Measurements from ENCODE around the gene PCTP.

Gene PCTP

DNA sequence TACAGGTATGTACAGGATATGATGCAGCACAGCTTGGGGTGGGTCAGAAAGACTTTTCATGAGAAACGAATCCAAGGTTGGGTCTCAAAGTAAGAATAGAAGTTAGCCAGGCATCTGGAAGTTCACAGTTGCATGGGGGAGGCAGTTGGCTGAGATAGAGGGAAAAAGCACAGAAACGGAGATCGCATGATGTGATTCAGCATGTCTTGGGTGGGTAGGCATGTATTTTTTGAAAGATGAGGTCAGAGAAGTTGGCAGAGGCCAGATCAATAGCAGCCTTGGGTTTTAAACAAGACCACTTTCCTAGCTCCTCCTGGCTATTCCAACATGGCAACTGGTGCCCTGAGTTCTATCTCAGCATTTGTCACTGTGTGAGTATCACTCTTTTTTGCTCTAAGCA, 67.2 kb downstream of the PCTP start:
- Histone ChIP-seq H4K20me1 (ENCODE audit: insufficient read depth, low read length) (no peaks in the 10 kb centered on the region), H3K9me3 (ENCODE audit: insufficient read depth, low read length) (no peaks in the 10 kb centered on the region), H3K27ac (ENCODE audit: low read length) (no peak overlapping the region), H3K27me3 (ENCODE audit: low read depth, low read length) (peaks cover 47% of the 10 kb centered on the region), H3K4me3 (ENCODE audit: low read length) (no peak overlapping the region), H3K4me2 (ENCODE audit: low read length) (no peak overlapping the region), H3K36me3 (replicated peaks; ENCODE audit: low read depth, low read length) (no peaks in the 10 kb centered on the region), H3K9ac (ENCODE audit: low read length) (no peak overlapping the region), H3K79me2 (ENCODE audit: low read length) (no peaks in the 10 kb centered on the region), H3K4me1 (ENCODE audit: low read length) (no peaks in the 10 kb centered on the region), H2AFZ (ENCODE audit: low read depth, low read length) (no peak overlapping the region)
- TF ChIP-seq, protein P1, sequence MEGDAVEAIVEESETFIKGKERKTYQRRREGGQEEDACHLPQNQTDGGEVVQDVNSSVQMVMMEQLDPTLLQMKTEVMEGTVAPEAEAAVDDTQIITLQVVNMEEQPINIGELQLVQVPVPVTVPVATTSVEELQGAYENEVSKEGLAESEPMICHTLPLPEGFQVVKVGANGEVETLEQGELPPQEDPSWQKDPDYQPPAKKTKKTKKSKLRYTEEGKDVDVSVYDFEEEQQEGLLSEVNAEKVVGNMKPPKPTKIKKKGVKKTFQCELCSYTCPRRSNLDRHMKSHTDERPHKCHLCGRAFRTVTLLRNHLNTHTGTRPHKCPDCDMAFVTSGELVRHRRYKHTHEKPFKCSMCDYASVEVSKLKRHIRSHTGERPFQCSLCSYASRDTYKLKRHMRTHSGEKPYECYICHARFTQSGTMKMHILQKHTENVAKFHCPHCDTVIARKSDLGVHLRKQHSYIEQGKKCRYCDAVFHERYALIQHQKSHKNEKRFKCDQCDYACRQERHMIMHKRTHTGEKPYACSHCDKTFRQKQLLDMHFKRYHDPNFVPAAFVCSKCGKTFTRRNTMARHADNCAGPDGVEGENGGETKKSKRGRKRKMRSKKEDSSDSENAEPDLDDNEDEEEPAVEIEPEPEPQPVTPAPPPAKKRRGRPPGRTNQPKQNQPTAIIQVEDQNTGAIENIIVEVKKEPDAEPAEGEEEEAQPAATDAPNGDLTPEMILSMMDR (IDR thresholded peaks at IDR 0.05; ENCODE audit: low read depth, low read length) = no peak
- TF ChIP-seq EZH2phosphoT487 (IDR thresholded peaks at IDR 0.05; ENCODE audit: low read depth) = no peak

- H3K27me3 ChIP-seq (ENCODE audit: low read depth, low read length) = peaks cover 51% of the 10 kb centered on the region
- no peak overlapping the region for H3K27ac ChIP-seq (ENCODE audit: low read length)
- no peaks in the 10 kb centered on the region for H3K36me3 ChIP-seq (replicated peaks; ENCODE audit: low read depth, low read length)
- TF ChIP-seq EZH2phosphoT487 (IDR thresholded peaks at IDR 0.05; ENCODE audit: low read depth) = no peak
- TF ChIP-seq, protein P1 (IDR thresholded peaks at IDR 0.05; ENCODE audit: low read depth, low read length) = no peak
- H3K9ac ChIP-seq (ENCODE audit: low read length) = no peak overlapping the region
- no peaks in the 10 kb centered on the region for H3K4me1 ChIP-seq (ENCODE audit: low read length)
- no peaks in the 10 kb centered on the region for H3K9me3 ChIP-seq (ENCODE audit: insufficient read depth, low read length)
- no peak overlapping the region for H3K4me2 ChIP-seq (ENCODE audit: low read length)
- no peaks in the 10 kb centered on the region for H3K79me2 ChIP-seq (ENCODE audit: low read length)
- no peak overlapping the region for H3K4me3 ChIP-seq (ENCODE audit: low read length)
- H4K20me1 ChIP-seq (ENCODE audit: insufficient read depth, low read length) = no peaks in the 10 kb centered on the region
- H2AFZ ChIP-seq (ENCODE audit: low read depth, low read length) = no peak overlapping the region
These were observed 67.9 kb downstream of the PCTP start for GRCh38 chr17:55818451-55819375.

- TF ChIP-seq EZH2phosphoT487 (IDR thresholded peaks at IDR 0.05; ENCODE audit: low read depth) = no peak
- TF ChIP-seq, protein P1 (IDR thresholded peaks at IDR 0.05; ENCODE audit: low read depth, low read length) = no peak
- no peaks in the 10 kb centered on the region for H3K79me2 ChIP-seq (ENCODE audit: low read length)
- H3K4me2 ChIP-seq (ENCODE audit: low read length) = no peak overlapping the region
These were observed 69.8 kb downstream of the PCTP start for GRCh38 chr17:55820675-55821074.

DNA sequence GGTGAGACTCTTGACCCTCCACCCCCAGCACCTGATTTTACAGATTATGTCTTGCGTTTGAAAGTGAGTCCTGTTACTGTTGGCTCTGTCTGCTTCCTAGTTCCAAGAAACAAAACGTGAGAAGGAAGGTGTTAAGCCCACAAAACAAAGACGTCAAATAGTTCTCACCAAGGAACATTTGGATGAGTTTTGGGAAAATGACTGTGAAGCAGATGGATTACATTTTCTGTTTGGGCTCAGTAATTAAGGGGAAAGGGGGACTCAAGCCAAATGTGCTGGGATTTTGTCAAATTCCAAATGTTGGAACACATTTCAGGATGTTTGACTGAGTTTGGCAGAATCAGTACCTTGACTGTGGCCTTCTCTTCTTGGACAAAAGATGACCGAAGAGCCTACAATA, 71.2 kb downstream of the PCTP start:
- Histone ChIP-seq H3K4me3 (ENCODE audit: low read length) (no peak overlapping the region), H4K20me1 (ENCODE audit: insufficient read depth, low read length) (no peaks in the 10 kb centered on the region), H3K36me3 (replicated peaks; ENCODE audit: low read depth, low read length) (no peaks in the 10 kb centered on the region), H3K27ac (ENCODE audit: low read length) (no peak overlapping the region), H3K4me2 (ENCODE audit: low read length) (no peak overlapping the region), H3K79me2 (ENCODE audit: low read length) (no peaks in the 10 kb centered on the region), H3K9ac (ENCODE audit: low read length) (no peak overlapping the region), H2AFZ (ENCODE audit: low read depth, low read length) (no peak overlapping the region), H3K9me3 (ENCODE audit: insufficient read depth, low read length) (no peaks in the 10 kb centered on the region), H3K4me1 (ENCODE audit: low read length) (no peaks in the 10 kb centered on the region), H3K27me3 (ENCODE audit: low read depth, low read length) (peaks cover 53% of the 10 kb centered on the region)
- TF ChIP-seq, protein P1 (IDR thresholded peaks at IDR 0.05; ENCODE audit: low read depth, low read length) = no peak
- TF ChIP-seq EZH2phosphoT487 (IDR thresholded peaks at IDR 0.05; ENCODE audit: low read depth) = no peak

More at GRCh38 chr17:55820675-55821074, 69.8 kb downstream of the PCTP start:
- Histone ChIP-seq H3K27me3 (ENCODE audit: low read depth, low read length) (peaks cover 55% of the 10 kb centered on the region), H3K27ac (ENCODE audit: low read length) (no peak overlapping the region), H3K9me3 (ENCODE audit: insufficient read depth, low read length) (no peaks in the 10 kb centered on the region), H3K36me3 (replicated peaks; ENCODE audit: low read depth, low read length) (no peaks in the 10 kb centered on the region), H2AFZ (ENCODE audit: low read depth, low read length) (no peak overlapping the region), H3K4me1 (ENCODE audit: low read length) (no peaks in the 10 kb centered on the region), H4K20me1 (ENCODE audit: insufficient read depth, low read length) (no peaks in the 10 kb centered on the region), H3K4me3 (ENCODE audit: low read length) (no peak overlapping the region), H3K9ac (ENCODE audit: low read length) (no peak overlapping the region)

Data from OCI-LY3 (cell line).